Measurements from ENCODE around the gene PANK2. TPM values are rescaled to one million over a fixed set of nuclear protein-coding genes. Genes with fewer than 3 reads are reported as not detected.

Gene PANK2
- total and polyA plus RNA-seq, 10 donors: 23.0 to 74.4 (median 64.3) TPM

DNA sequence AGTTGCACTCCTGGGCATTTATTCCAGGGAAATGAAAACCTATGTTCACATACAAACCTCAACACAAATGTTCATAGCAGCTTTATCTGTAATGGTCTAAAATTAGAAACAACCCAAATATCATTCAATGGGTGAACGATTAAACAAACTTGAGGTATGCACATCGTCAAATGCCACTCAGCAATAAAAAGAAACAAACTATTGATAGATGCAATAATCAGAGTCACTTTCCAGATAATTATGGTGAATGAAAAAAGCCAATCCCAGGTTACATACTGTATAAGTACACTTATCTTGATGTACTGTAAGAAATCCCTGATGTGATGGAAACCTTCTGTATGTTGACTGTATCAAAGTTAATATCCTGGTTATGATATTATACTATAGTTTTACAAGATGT is 87.3 kb downstream of the PANK2 start:
- Histone ChIP-seq H3K36me3 (peaks cover 0 to 10% (median 0%) of the 10 kb centered on the region in 6 donors), H3K9me3 (peaks cover 0 to 3% (median 0%) of the 10 kb centered on the region in 8 donors), H3K27me3 (replicated peaks in 1 of 7) (no peaks in the 10 kb centered on the region), H3K4me1 (peaks cover 8 to 26% (median 16%) of the 10 kb centered on the region in 6 donors), H3K27ac (no peak overlapping the region), H3K4me3 (no peak overlapping the region)
- DNase-seq: no peak
- WGBS, 5 donors: 78 to 87% (median 81%) methylated on average over 2 of the region's 2 CpGs
- no peak for TF ChIP-seq POLR2AphosphoS5 (IDR thresholded peaks at IDR 0.05)
- no peak for TF ChIP-seq POLR2A (IDR thresholded peaks at IDR 0.05)
- TF ChIP-seq, protein P1, sequence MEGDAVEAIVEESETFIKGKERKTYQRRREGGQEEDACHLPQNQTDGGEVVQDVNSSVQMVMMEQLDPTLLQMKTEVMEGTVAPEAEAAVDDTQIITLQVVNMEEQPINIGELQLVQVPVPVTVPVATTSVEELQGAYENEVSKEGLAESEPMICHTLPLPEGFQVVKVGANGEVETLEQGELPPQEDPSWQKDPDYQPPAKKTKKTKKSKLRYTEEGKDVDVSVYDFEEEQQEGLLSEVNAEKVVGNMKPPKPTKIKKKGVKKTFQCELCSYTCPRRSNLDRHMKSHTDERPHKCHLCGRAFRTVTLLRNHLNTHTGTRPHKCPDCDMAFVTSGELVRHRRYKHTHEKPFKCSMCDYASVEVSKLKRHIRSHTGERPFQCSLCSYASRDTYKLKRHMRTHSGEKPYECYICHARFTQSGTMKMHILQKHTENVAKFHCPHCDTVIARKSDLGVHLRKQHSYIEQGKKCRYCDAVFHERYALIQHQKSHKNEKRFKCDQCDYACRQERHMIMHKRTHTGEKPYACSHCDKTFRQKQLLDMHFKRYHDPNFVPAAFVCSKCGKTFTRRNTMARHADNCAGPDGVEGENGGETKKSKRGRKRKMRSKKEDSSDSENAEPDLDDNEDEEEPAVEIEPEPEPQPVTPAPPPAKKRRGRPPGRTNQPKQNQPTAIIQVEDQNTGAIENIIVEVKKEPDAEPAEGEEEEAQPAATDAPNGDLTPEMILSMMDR (IDR thresholded peaks at IDR 0.05 in 8 of 11, conservative IDR thresholded peaks at IDR 0.05 in 3 of 11): no peak
- intact Hi-C loops (cut with DNase I; ENCODE audit: low total_unique reads): no loop called here

Small RNA genes lying within 50 kb of the gene (microRNA-seq; reads per million reads assigned to microRNA genes)
- 0 to 0.35 (median 0) reads per million in 3 donors for gene MIR103A2
- gene MIR103B2: 0 reads per million in 3 donors

Small RNA genes lying within 50 kb of the gene (small RNA-seq; reads per million reads assigned to genes)
- gene MIR103A2: 0.21 to 1.5 (median 1.2) reads per million in 4 donors

Other genes with a start within 250 kb of the PANK2 start
- not detected for gene GFRA4, start 226.0 kb upstream of the PANK2 start, total RNA-seq
- gene GFRA4, start 226.0 kb upstream of the PANK2 start, polyA plus RNA-seq: not detected
- gene ADAM33, start 207.4 kb upstream of the PANK2 start, total RNA-seq: 10 to 100 TPM in 3 of 7 donors, 1 to 10 TPM in 4; 4.0 to 10.7 (median 9.1) TPM
- gene ADAM33, start 207.4 kb upstream of the PANK2 start, polyA plus RNA-seq: 10 to 100 TPM in 1 of 3 donors, 1 to 10 TPM in 2; 5.9 to 31.6 (median 9.5) TPM
- gene SIGLEC1, start 176.8 kb upstream of the PANK2 start, total RNA-seq: 10 to 100 TPM in 5 of 7 donors, 1 to 10 TPM in 2; 3.0 to 50.2 (median 21.9) TPM
- gene SIGLEC1, start 176.8 kb upstream of the PANK2 start, polyA plus RNA-seq: 10 to 100 TPM in 2 of 3 donors, 1 to 10 TPM in 1; 8.1 to 18.4 (median 11.0) TPM
- gene HSPA12B, start 156.7 kb upstream of the PANK2 start, total RNA-seq: 10 to 100 TPM; 12.6 to 74.0 (median 29.9) TPM
- gene HSPA12B, start 156.7 kb upstream of the PANK2 start, polyA plus RNA-seq: 10 to 100 TPM in 2 of 3 donors, 1 to 10 TPM in 1; 5.7 to 41.6 (median 21.3) TPM
- gene ADISSP, start 121.6 kb upstream of the PANK2 start, total RNA-seq: 10 to 100 TPM; 29.4 to 42.4 (median 35.1) TPM
- gene ADISSP, start 121.6 kb upstream of the PANK2 start, polyA plus RNA-seq: 10 to 100 TPM; 31.3 to 55.5 (median 36.8) TPM
- not detected for gene SPEF1, start 107.9 kb upstream of the PANK2 start, total RNA-seq
- gene SPEF1, start 107.9 kb upstream of the PANK2 start, polyA plus RNA-seq: under 1 TPM in 2 of 3 donors, not detected in 1; 0.06 to 0.11 TPM
- 10 to 100 TPM; 41.8 to 84.7 (median 57.9) TPM for gene CENPB, start 102.6 kb upstream of the PANK2 start, total RNA-seq
- 10 to 100 TPM; 24.8 to 56.9 (median 29.3) TPM for gene CENPB, start 102.6 kb upstream of the PANK2 start, polyA plus RNA-seq
- 10 to 100 TPM; 48.3 to 67.7 (median 55.1) TPM for gene CDC25B, start 93.1 kb upstream of the PANK2 start, total RNA-seq
- gene CDC25B, start 93.1 kb upstream of the PANK2 start, polyA plus RNA-seq: 10 to 100 TPM; 22.8 to 45.8 (median 42.9) TPM
- gene AP5S1, start 68.8 kb upstream of the PANK2 start, total RNA-seq: 10 to 100 TPM; 11.1 to 19.0 (median 17.1) TPM
- gene AP5S1, start 68.8 kb upstream of the PANK2 start, polyA plus RNA-seq: 1 to 10 TPM; 5.3 to 9.6 (median 5.6) TPM
- gene MAVS, start 42.6 kb upstream of the PANK2 start, total RNA-seq: 10 to 100 TPM; 27.2 to 45.0 (median 41.0) TPM
- 10 to 100 TPM in 1 of 3 donors, 1 to 10 TPM in 2; 4.1 to 18.5 (median 5.2) TPM for gene MAVS, start 42.6 kb upstream of the PANK2 start, polyA plus RNA-seq
- 10 to 100 TPM; 22.0 to 46.8 (median 30.7) TPM for gene RNF24, start 126.2 kb downstream of the PANK2 start, total RNA-seq
- gene RNF24, start 126.2 kb downstream of the PANK2 start, polyA plus RNA-seq: 1 to 10 TPM; 1.1 to 3.8 (median 1.8) TPM

All from spleen (tissue), 11 donors.